ENCODE results near the gene TMEM128. TPM values are rescaled to one million over a fixed set of nuclear protein-coding genes. Genes with fewer than 3 reads are reported as not detected.
"Not testable (repeated sequence)": the region's sequence is repeated elsewhere in the genome, so short reads cannot be mapped to it uniquely, and the experiment has no call there.

The TMEM128 gene
- total RNA-seq, 2 experiments from 2014 or later, result 13.9 to 20.6 TPM

DNA sequence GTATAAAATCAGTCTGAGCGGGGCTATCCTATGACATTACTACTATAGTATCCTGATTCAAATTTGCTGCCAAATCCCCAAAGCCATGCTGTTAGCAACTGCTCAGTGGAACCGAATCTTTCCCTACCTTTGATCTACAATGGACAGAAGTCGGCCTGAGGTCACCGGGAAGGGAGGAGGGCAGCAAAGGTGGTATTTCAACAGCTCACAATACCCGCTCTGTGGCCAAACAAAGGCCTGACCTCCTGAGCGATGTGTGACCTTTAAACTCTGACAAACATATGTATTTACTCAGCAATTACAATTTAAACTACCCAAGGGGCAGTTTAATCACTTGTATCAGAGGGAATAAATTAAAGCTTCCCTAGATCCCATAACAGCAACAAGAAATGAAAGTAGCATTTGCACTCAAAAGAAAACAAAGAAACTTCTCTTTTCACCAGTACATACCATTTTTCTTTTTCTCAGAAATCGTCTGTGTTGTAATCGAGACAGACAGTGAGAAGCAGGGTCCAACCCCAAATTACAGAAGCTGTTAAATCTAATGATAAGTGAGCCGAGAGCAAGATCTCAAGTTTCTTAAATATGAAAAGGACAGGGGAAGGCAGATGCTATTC, 11.6 kb upstream of the TMEM128 start:
- peaks cover 8% of the 10 kb centered on the region; the same call in 1 of the 2 replicates for H3K9me3 ChIP-seq (ENCODE audit: low read length)
- intact Hi-C loops (cut with micrococcal nuclease; ENCODE audit: unreplicated experiment), result loop anchor here (1.0 to 10.0 kb wide), 3 partner anchors 76 to 285 kb away; partner anchors contain the start of gene STX18
- H3K4me2 ChIP-seq (ENCODE audit: low read length), result peak overlapping the region; percentile 16
- no TSS peak for BruUV-seq (replicated peaks)
- no peak overlapping the region for H3K27ac ChIP-seq (ENCODE audit: low read depth, low read length, poor library complexity, severe bottlenecking)
- H3K4me3 ChIP-seq (ENCODE audit: low read depth, low read length, poor library complexity, severe bottlenecking), result no peak overlapping the region
- no peaks in the 10 kb centered on the region for H3K9me2 ChIP-seq (ENCODE audit: insufficient read depth, low read length)
- no peak for TF ChIP-seq EZH2phosphoT487 (IDR thresholded peaks at IDR 0.05; ENCODE audit: borderline replicate concordance, low read depth, low read length)
- TF ChIP-seq CTCF (conservative IDR thresholded peaks at IDR 0.05; ENCODE audit: low read length), result no peak
- H3K4me1 ChIP-seq (ENCODE audit: insufficient read depth, low read length, poor library complexity, severe bottlenecking), result peaks cover 3% of the 10 kb centered on the region
- ChIA-PET POLR2A (interaction anchor here (0.8 to 1.5 kb wide), 7 partner anchors 8 to 283 kb away, joined by 3 to 5 read pairs (median 3); partner anchors contain the start of gene TMEM128), CTCF (ENCODE audit: unreplicated experiment) (interaction anchor here (0.7 to 1.4 kb wide), 5 partner anchors 11 to 172 kb away, joined by 3 to 4 read pairs (median 3); no protein-coding TSS in a partner anchor)
- no peaks in the 10 kb centered on the region for H3K36me3 ChIP-seq (ENCODE audit: insufficient read depth, low read length)
- no peaks in the 10 kb centered on the region for H3K79me2 ChIP-seq (ENCODE audit: insufficient read depth, low read depth, low read length)
- H4K20me1 ChIP-seq (ENCODE audit: insufficient read depth, low read length), result no peaks in the 10 kb centered on the region
- DNase-seq (ENCODE audit: low spot score), result no peak
- H2AFZ ChIP-seq (ENCODE audit: low read length), result peak overlapping the region; percentile 24; the same call in 1 of the 2 replicates

DNA sequence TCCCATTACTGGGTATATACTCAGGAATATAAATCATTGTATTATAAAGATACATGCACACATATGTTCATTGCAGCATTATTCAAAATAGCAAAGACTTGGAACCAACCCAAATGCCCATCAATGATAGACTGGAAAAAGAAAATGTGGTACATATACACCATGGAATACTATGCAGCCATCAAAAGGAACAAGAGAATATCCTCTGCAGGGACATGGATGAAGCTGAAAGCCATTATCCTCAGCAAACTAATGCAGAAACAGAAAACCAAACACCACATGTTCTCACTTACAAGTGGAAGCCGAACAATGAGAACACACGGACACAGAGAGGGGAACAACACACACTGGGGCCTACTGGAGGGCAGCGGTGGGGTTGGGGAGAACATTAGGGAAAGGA, 9.7 kb upstream of the TMEM128 start:
- intact Hi-C loops (cut with micrococcal nuclease; ENCODE audit: unreplicated experiment), result loop anchor here (10.0 kb wide), 1 partner anchor 287 kb away; the partner anchor contains the start of gene STX18
- BruUV-seq (replicated peaks); H3K36me3 ChIP-seq (ENCODE audit: insufficient read depth, low read length); H3K4me3 ChIP-seq (ENCODE audit: low read depth, low read length, poor library complexity, severe bottlenecking); H3K9me2 ChIP-seq (ENCODE audit: insufficient read depth, low read length); H3K4me1 ChIP-seq (ENCODE audit: insufficient read depth, low read length, poor library complexity, severe bottlenecking); H3K27ac ChIP-seq (ENCODE audit: low read depth, low read length, poor library complexity, severe bottlenecking); H4K20me1 ChIP-seq (ENCODE audit: insufficient read depth, low read length); CTCF ChIA-PET (ENCODE audit: unreplicated experiment); DNase-seq (ENCODE audit: low spot score); H2AFZ ChIP-seq (ENCODE audit: low read length); H3K9me3 ChIP-seq (ENCODE audit: low read length); H3K4me2 ChIP-seq (ENCODE audit: low read length); H3K79me2 ChIP-seq (ENCODE audit: insufficient read depth, low read depth, low read length): not testable (repeated sequence)
- POLR2A ChIA-PET, result interaction anchor here (0.6 to 1.5 kb wide), 3 partner anchors 10 to 73 kb away, joined by 3 to 5 read pairs (median 3); partner anchors contain the start of gene TMEM128

DNA sequence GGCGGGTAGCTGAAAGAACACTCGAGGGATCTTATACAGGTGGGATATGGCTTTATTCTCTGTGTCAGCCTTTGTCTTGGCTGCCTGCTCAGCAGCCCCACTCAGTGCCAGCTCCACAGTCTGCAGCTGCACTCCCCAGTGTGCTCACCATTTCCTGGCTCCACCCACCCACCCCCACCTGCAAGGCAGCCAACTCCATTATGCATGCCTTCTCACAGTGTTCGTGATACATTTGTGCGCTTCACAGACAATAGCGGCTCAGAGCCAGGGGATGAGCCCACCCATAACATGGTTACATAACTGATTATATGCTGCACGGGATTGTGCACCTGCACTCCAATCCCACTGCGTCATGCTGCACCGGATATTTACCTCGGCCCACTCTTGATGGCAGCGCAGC, 8.8 kb upstream of the TMEM128 start:
- H2AFZ ChIP-seq (ENCODE audit: low read length), result no peak overlapping the region
- peaks cover 3% of the 10 kb centered on the region for H3K4me1 ChIP-seq (ENCODE audit: insufficient read depth, low read length, poor library complexity, severe bottlenecking)
- peak; percentile 24 for DNase-seq (ENCODE audit: low spot score)
- BruUV-seq (replicated peaks), result no TSS peak
- peaks cover 8% of the 10 kb centered on the region; the same call in 1 of the 2 replicates for H3K9me3 ChIP-seq (ENCODE audit: low read length)
- TF ChIP-seq EZH2phosphoT487 (IDR thresholded peaks at IDR 0.05; ENCODE audit: borderline replicate concordance, low read depth, low read length) (no peak), CTCF (conservative IDR thresholded peaks at IDR 0.05; ENCODE audit: low read length) (no peak)
- ChIA-PET POLR2A (interaction anchor here (0.5 to 1.3 kb wide), 2 partner anchors 9 to 262 kb away, joined by 3 to 4 read pairs; partner anchors contain the start of gene TMEM128), CTCF (ENCODE audit: unreplicated experiment) (no interaction called here)
- H3K27ac ChIP-seq (ENCODE audit: low read depth, low read length, poor library complexity, severe bottlenecking), result no peak overlapping the region
- no peak overlapping the region for H3K4me3 ChIP-seq (ENCODE audit: low read depth, low read length, poor library complexity, severe bottlenecking)
- intact Hi-C loops (cut with micrococcal nuclease; ENCODE audit: unreplicated experiment), result loop anchor here (10.0 kb wide), 1 partner anchor 288 kb away; the partner anchor contains the start of gene STX18
- no peaks in the 10 kb centered on the region for H3K79me2 ChIP-seq (ENCODE audit: insufficient read depth, low read depth, low read length)
- no peaks in the 10 kb centered on the region for H3K36me3 ChIP-seq (ENCODE audit: insufficient read depth, low read length)
- no peak overlapping the region for H3K4me2 ChIP-seq (ENCODE audit: low read length)
- no peaks in the 10 kb centered on the region for H3K9me2 ChIP-seq (ENCODE audit: insufficient read depth, low read length)
- no peaks in the 10 kb centered on the region for H4K20me1 ChIP-seq (ENCODE audit: insufficient read depth, low read length)

Measured in OCI-LY7 (cell line).